AG09309 (cell line): ENCODE results near the gene KCNK5.
A peak's percentile ranks its signal among the peaks of the same experiment; 100 is the strongest.

ENCODE experiments used
- DNase-seq: peaks from one replicate; pipeline ENCODE4 v3.0.0-alpha.2; 2010; ENCODE audit warnings: low read depth
- H3K4me3 ChIP-seq: 2 replicates; pipeline ENCODE4 v1.5.1; 2011; ENCODE audit warnings: mild to moderate bottlenecking, low read depth, low read length, moderate library complexity; ENCODE audit not compliant: control insufficient read depth
- TF ChIP-seq, protein P1 (sequence below): IDR thresholded peaks from 2 replicates; pipeline ENCODE4 v1.5.1; 2011; ENCODE audit warnings: mild to moderate bottlenecking, low read depth, low read length, inconsistent platforms; ENCODE audit not compliant: insufficient read depth, control insufficient read depth; ENCODE audit errors: missing control alignments

Gene KCNK5

DNA sequence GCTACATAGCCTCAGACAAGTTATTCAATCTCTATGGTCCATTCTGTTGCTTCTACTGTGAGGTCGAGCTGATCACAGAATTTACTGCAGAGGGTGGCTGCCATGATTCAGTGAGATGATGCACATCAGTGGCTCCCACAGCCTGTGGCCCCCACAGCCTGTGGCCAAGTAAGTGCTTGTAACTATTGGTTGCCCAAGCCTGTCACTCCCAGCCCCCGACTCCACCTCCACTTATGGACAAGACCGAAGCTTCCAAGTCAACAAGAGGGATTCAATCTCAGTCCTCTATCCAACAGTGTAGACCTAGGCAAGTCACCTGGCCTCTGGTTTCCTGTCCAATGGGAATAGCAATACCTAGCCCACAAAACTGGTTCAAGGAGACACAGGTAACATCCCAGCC is 8.2 kb downstream of the KCNK5 start:
- no peak for DNase-seq
- no peak overlapping the region for H3K4me3 ChIP-seq
- TF ChIP-seq, protein P1, sequence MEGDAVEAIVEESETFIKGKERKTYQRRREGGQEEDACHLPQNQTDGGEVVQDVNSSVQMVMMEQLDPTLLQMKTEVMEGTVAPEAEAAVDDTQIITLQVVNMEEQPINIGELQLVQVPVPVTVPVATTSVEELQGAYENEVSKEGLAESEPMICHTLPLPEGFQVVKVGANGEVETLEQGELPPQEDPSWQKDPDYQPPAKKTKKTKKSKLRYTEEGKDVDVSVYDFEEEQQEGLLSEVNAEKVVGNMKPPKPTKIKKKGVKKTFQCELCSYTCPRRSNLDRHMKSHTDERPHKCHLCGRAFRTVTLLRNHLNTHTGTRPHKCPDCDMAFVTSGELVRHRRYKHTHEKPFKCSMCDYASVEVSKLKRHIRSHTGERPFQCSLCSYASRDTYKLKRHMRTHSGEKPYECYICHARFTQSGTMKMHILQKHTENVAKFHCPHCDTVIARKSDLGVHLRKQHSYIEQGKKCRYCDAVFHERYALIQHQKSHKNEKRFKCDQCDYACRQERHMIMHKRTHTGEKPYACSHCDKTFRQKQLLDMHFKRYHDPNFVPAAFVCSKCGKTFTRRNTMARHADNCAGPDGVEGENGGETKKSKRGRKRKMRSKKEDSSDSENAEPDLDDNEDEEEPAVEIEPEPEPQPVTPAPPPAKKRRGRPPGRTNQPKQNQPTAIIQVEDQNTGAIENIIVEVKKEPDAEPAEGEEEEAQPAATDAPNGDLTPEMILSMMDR, result no peak

DNA sequence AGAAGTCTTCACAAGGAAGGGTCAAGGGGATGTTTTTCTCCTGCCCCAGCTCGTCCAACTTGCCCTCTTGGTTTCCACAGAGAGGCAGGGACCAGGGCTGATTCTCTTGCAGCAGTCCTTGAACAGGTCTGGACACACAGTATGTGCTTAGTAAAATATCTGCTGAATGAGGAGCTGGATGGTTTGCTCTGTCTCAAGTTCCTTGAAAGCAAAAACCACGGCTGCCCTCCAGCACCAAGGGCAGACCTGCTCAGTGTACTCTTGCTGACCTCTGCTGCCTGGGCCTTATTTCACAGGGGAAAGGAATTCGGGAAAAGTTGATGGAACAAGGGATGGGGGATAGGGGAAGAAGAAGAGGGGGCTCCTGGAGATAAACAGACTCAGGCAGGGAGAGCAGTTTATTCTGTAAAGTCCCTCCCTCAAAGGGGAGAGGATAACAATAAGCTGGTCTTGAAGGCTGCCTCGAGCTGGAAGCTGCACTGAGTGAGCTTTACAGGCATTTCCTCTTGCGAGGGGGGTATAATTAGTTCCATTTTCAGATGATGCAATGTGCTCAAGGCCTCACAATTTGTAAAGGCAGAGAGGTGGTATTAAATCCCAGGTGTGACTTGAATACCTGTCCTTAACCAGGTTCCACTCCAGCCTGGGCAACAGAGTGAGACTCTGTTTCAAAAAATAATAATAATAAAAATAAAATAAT is 10.3 kb downstream of the KCNK5 start:
- TF ChIP-seq, protein P1, result no peak
- H3K4me3 ChIP-seq, result no peak overlapping the region
- DNase-seq, result peak; percentile 1

DNA sequence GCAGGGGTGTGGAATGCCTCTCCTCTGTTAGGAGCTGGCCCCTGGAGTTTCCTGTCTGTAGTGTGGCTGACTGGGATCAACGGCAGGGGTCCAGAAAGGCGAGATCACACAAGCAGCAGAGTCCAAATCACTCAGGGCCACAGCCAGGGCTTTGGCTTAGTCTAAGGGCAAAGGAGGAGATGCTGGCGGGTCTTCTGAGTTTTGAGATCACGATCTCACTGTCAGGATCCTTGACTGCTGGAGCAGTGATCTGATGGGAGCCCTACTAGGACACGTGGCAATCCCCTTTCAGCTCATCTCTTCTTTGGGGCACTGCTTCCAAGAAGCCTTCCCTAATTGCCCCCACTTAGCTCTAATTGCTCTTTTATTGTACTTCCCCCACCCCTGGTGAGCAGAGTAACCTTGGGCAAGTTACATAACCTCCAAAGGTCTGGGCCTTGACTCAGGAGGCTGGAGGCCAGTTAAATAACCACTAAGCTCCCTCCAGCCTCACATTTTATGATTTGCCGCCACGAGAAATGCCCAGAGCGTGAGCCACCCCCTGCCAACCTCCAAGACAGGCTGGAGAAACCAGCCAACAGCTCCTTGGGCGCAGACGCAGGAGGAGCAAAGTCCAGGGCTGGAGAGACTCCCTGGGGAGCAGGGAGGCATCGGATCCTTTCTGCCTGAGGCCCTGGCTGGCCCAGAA is 12.0 kb downstream of the KCNK5 start:
- DNase-seq, result no peak
- TF ChIP-seq, protein P1, result no peak

GRCh38 chr6:39215640-39216158 is 13.6 kb downstream of the KCNK5 start:
- no peak for DNase-seq

More for the DNA sequence above, 12.0 kb downstream of the KCNK5 start:
- H3K4me3 ChIP-seq, result no peak overlapping the region

GRCh38 chr6:39214846-39215639 is 14.2 kb downstream of the KCNK5 start:
- no peak for DNase-seq
- H3K4me3 ChIP-seq, result no peak overlapping the region
- TF ChIP-seq, protein P1, result no peak

More at GRCh38 chr6:39215640-39216158, 13.6 kb downstream of the KCNK5 start:
- TF ChIP-seq, protein P1, result no peak
- no peak overlapping the region for H3K4me3 ChIP-seq

- no peak overlapping the region for H3K4me3 ChIP-seq
- DNase-seq, result no peak
- TF ChIP-seq, protein P1, result no peak
Measured at GRCh38 chr6:39214120-39214813, 15.0 kb downstream of the KCNK5 start.
